ENCODE measurements around the gene SNTG2.

DNA sequence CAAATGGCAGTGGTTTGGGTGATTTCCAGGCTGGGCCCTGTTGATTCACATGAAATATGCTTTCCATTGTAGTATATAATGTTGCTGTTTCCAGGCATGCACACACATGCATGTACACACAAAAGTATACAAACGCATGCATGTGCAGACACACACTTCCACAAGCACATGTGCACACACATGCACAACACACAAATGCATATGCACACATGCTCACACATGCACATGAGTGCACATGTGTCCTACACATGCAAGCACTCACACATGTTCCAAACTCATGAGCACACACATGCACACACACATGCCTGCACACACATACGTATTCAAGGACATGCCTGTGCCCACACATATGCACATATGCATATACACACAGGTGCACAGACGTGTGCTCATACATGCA is 30.6 kb downstream of the SNTG2 start:
- TF ChIP-seq, protein P1, sequence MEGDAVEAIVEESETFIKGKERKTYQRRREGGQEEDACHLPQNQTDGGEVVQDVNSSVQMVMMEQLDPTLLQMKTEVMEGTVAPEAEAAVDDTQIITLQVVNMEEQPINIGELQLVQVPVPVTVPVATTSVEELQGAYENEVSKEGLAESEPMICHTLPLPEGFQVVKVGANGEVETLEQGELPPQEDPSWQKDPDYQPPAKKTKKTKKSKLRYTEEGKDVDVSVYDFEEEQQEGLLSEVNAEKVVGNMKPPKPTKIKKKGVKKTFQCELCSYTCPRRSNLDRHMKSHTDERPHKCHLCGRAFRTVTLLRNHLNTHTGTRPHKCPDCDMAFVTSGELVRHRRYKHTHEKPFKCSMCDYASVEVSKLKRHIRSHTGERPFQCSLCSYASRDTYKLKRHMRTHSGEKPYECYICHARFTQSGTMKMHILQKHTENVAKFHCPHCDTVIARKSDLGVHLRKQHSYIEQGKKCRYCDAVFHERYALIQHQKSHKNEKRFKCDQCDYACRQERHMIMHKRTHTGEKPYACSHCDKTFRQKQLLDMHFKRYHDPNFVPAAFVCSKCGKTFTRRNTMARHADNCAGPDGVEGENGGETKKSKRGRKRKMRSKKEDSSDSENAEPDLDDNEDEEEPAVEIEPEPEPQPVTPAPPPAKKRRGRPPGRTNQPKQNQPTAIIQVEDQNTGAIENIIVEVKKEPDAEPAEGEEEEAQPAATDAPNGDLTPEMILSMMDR (IDR thresholded peaks at IDR 0.05): no peak
- TF ChIP-seq ZFX (IDR thresholded peaks at IDR 0.05; ENCODE audit: borderline replicate concordance): no peak

Measured in 22Rv1 (cell line).